Measurements from ENCODE around the gene TMEM125. TPM values are rescaled to one million over a fixed set of nuclear protein-coding genes. Genes with fewer than 3 reads are reported as not detected.

The TMEM125 gene
- total RNA-seq, 2 donors from 2014 or later: 18.3 to 29.9 TPM

- intact Hi-C loops (cut with DNase I): no loop called here
- no peaks in the 10 kb centered on the region for H3K27me3 ChIP-seq (replicated peaks; ENCODE audit: insufficient read depth)
- WGBS: 92% methylated on average over 10 of the region's 10 CpGs
- H3K9me3 ChIP-seq: no peaks in the 10 kb centered on the region
- DNase-seq (ENCODE audit: low spot score): no peak
- no peaks in the 10 kb centered on the region for H3K4me1 ChIP-seq (replicated peaks)
- no peak overlapping the region for H3K27ac ChIP-seq
- no peak for TF ChIP-seq POLR2AphosphoS5 (IDR thresholded peaks at IDR 0.05)
- no peak for TF ChIP-seq CTCF (IDR thresholded peaks at IDR 0.05)
- TF ChIP-seq POLR2A (IDR thresholded peaks at IDR 0.05): no peak
- H3K4me3 ChIP-seq: no peak overlapping the region
- no peaks in the 10 kb centered on the region for H3K36me3 ChIP-seq
Observed at GRCh38 chr1:43315963-43316737, 46.4 kb downstream of the TMEM125 start.

GRCh38 chr1:43316738-43317520 lies 47.1 kb downstream of the TMEM125 start:
- Histone ChIP-seq H3K27ac (no peak overlapping the region), H3K36me3 (no peaks in the 10 kb centered on the region), H3K9me3 (no peaks in the 10 kb centered on the region), H3K4me3 (no peak overlapping the region), H3K4me1 (replicated peaks) (no peaks in the 10 kb centered on the region), H3K27me3 (replicated peaks; ENCODE audit: insufficient read depth) (no peaks in the 10 kb centered on the region)
- TF ChIP-seq CTCF (IDR thresholded peaks at IDR 0.05) (no peak), POLR2A (IDR thresholded peaks at IDR 0.05) (no peak), POLR2AphosphoS5 (IDR thresholded peaks at IDR 0.05) (no peak)
- intact Hi-C loops (cut with DNase I): no loop called here
- 91% methylated on average over 16 of the region's 16 CpGs for WGBS
- no peak for DNase-seq (ENCODE audit: low spot score)

GRCh38 chr1:43317817-43318471 lies 48.2 kb downstream of the TMEM125 start:
- WGBS: 78% methylated on average over 15 of the region's 15 CpGs
- intact Hi-C loops (cut with DNase I): no loop called here

GRCh38 chr1:43318831-43319230 lies 49.0 kb downstream of the TMEM125 start:
- Histone ChIP-seq H3K27ac (peak overlapping the region in 1 of 2 donors; percentile 33), H3K9me3 (no peaks in the 10 kb centered on the region), H3K4me3 (no peak overlapping the region), H3K36me3 (no peaks in the 10 kb centered on the region), H3K4me1 (replicated peaks) (no peaks in the 10 kb centered on the region), H3K27me3 (replicated peaks; ENCODE audit: insufficient read depth) (no peaks in the 10 kb centered on the region)
- TF ChIP-seq CTCF (IDR thresholded peaks at IDR 0.05): no peak
- no peak for TF ChIP-seq POLR2A (IDR thresholded peaks at IDR 0.05)
- TF ChIP-seq POLR2AphosphoS5 (IDR thresholded peaks at IDR 0.05): no peak
- intact Hi-C loops (cut with DNase I): no loop called here
- WGBS: 18% methylated on average over 4 of the region's 4 CpGs
- DNase-seq (ENCODE audit: low spot score): no peak

More at GRCh38 chr1:43317817-43318471, 48.2 kb downstream of the TMEM125 start:
- H3K9me3 ChIP-seq: no peaks in the 10 kb centered on the region
- H3K4me1 ChIP-seq (replicated peaks): no peaks in the 10 kb centered on the region
- no peak overlapping the region for H3K4me3 ChIP-seq
- no peaks in the 10 kb centered on the region for H3K36me3 ChIP-seq
- DNase-seq (ENCODE audit: low spot score): no peak
- no peaks in the 10 kb centered on the region for H3K27me3 ChIP-seq (replicated peaks; ENCODE audit: insufficient read depth)
- no peak for TF ChIP-seq POLR2AphosphoS5 (IDR thresholded peaks at IDR 0.05)
- TF ChIP-seq CTCF (IDR thresholded peaks at IDR 0.05): no peak
- no peak for TF ChIP-seq POLR2A (IDR thresholded peaks at IDR 0.05)
- H3K27ac ChIP-seq: no peak overlapping the region

Measured in prostate gland (tissue), 2 donors.